Mesothelial cell of epicardium (in vitro differentiated cells): ENCODE data around the gene TBC1D16. TPM values are rescaled to one million over a fixed set of nuclear protein-coding genes. Genes with fewer than 3 reads are reported as not detected.

Experiments used
- DNase-seq, 2 experiments: peaks; one replicate each; pipeline ENCODE4 v3.0.0; 2021; ENCODE audit warnings: low spot score in 2 of 2; ENCODE audit not compliant: unreplicated experiment in 2 of 2
- H3K27ac Mint-ChIP-seq: 2 replicates; pipeline ENCODE4 v1.8.0; 2021; ENCODE audit warnings: mixed read lengths
- H3K27me3 Mint-ChIP-seq: 2 replicates; pipeline ENCODE4 v1.8.0; 2021; ENCODE audit warnings: low read depth, mixed read lengths
- H3K36me3 Mint-ChIP-seq: 2 replicates; pipeline ENCODE4 v1.8.0; 2021; ENCODE audit warnings: mixed read lengths
- H3K4me1 Mint-ChIP-seq: 2 replicates; pipeline ENCODE4 v1.8.0; 2021; ENCODE audit warnings: mixed read lengths
- H3K4me3 Mint-ChIP-seq: 2 replicates; pipeline ENCODE4 v1.8.0; 2021; ENCODE audit warnings: mild to moderate bottlenecking, moderate library complexity, mixed read lengths
- H3K9me3 Mint-ChIP-seq: 2 replicates; pipeline ENCODE4 v1.8.0; 2021; ENCODE audit warnings: mixed read lengths
- CTCF ChIP-seq: fragments of 200-600 bp; sonication (generic); IDR thresholded peaks from one replicate; pipeline ENCODE4 v1.5.0; 2021; ENCODE audit warnings: antibody characterized with exemption; ENCODE audit not compliant: unreplicated experiment
- total RNA-seq: library from RNA; stranded (reverse); gene quantifications from 3 replicates; pipeline ENCODE4 v1.2.1, GENCODE V29; 2021

The TBC1D16 gene
- total RNA-seq, 1 donor from 2014 or later, result 76.0 TPM

GRCh38 chr17:80010283-80010858 lies 25.3 kb downstream of the TBC1D16 start:
- no peak for DNase-seq
- peaks cover 9% of the 10 kb centered on the region for H3K36me3 Mint-ChIP-seq
- H3K9me3 Mint-ChIP-seq, result peaks cover 6% of the 10 kb centered on the region
- peaks cover 2% of the 10 kb centered on the region for H3K4me1 Mint-ChIP-seq
- no peaks in the 10 kb centered on the region for H3K27me3 Mint-ChIP-seq
- H3K27ac Mint-ChIP-seq, result no peak overlapping the region
- no peak for TF ChIP-seq CTCF
- H3K4me3 Mint-ChIP-seq, result no peak overlapping the region

GRCh38 chr17:80009391-80010282 lies 26.0 kb downstream of the TBC1D16 start:
- peaks cover 2% of the 10 kb centered on the region for H3K4me1 Mint-ChIP-seq
- H3K36me3 Mint-ChIP-seq, result peaks cover 5% of the 10 kb centered on the region
- no peaks in the 10 kb centered on the region for H3K27me3 Mint-ChIP-seq
- peaks cover 3% of the 10 kb centered on the region for H3K9me3 Mint-ChIP-seq
- TF ChIP-seq CTCF, result no peak
- H3K4me3 Mint-ChIP-seq, result no peak overlapping the region
- no peak for DNase-seq
- no peak overlapping the region for H3K27ac Mint-ChIP-seq

GRCh38 chr17:80008848-80009247 lies 26.8 kb downstream of the TBC1D16 start:
- no peak overlapping the region for H3K4me3 Mint-ChIP-seq
- DNase-seq, result no peak
- TF ChIP-seq CTCF, result no peak
- no peak overlapping the region for H3K27ac Mint-ChIP-seq
- no peaks in the 10 kb centered on the region for H3K9me3 Mint-ChIP-seq
- H3K4me1 Mint-ChIP-seq, result peaks cover 2% of the 10 kb centered on the region
- H3K36me3 Mint-ChIP-seq, result peaks cover 2% of the 10 kb centered on the region
- H3K27me3 Mint-ChIP-seq, result no peaks in the 10 kb centered on the region

- Mint-ChIP-seq H3K36me3 (peaks cover 2% of the 10 kb centered on the region), H3K4me3 (no peak overlapping the region), H3K27me3 (no peaks in the 10 kb centered on the region), H3K4me1 (peaks cover 2% of the 10 kb centered on the region), H3K9me3 (no peaks in the 10 kb centered on the region), H3K27ac (no peak overlapping the region)
- DNase-seq, result peak; percentile 60 to 83
- TF ChIP-seq CTCF, result peak; percentile 92
Measured at GRCh38 chr17:80008383-80008840, 27.3 kb downstream of the TBC1D16 start.

GRCh38 chr17:80007939-80008338 lies 27.7 kb downstream of the TBC1D16 start:
- DNase-seq, result no peak
- TF ChIP-seq CTCF, result no peak
- H3K9me3 Mint-ChIP-seq, result no peaks in the 10 kb centered on the region
- peaks cover 2% of the 10 kb centered on the region for H3K36me3 Mint-ChIP-seq
- no peaks in the 10 kb centered on the region for H3K27me3 Mint-ChIP-seq
- H3K4me3 Mint-ChIP-seq, result no peak overlapping the region
- no peak overlapping the region for H3K27ac Mint-ChIP-seq
- peaks cover 2% of the 10 kb centered on the region for H3K4me1 Mint-ChIP-seq
